Measurements from ENCODE around the gene ZIC1. TPM values are rescaled to one million over a fixed set of nuclear protein-coding genes. Genes with fewer than 3 reads are reported as not detected.

The ZIC1 gene
- total RNA-seq, 1 experiment from 2014 or later: not detected

- Histone ChIP-seq H4K20me1 (ENCODE audit: control insufficient read depth, insufficient read depth, insufficient read length) (no peaks in the 10 kb centered on the region), H2BK12ac (ENCODE audit: insufficient read length, low read depth, low read length) (no peak overlapping the region), H3K9ac (ENCODE audit: extremely low read depth, insufficient read length, low read length) (no peak overlapping the region), H3K4me1 (ENCODE audit: insufficient read depth, low read length) (no peaks in the 10 kb centered on the region), H3K23ac (ENCODE audit: insufficient read length, low read depth, low read length) (no peak overlapping the region), H3K18ac (ENCODE audit: insufficient read length, low read depth, low read length) (no peak overlapping the region), H2BK120ac (ENCODE audit: low read depth, low read length, poor library complexity, severe bottlenecking) (no peak overlapping the region), H3K14ac (ENCODE audit: insufficient read depth, low read length) (no peak overlapping the region), H2BK20ac (ENCODE audit: low read depth, low read length, poor library complexity, severe bottlenecking) (no peak overlapping the region), H3T11ph (ENCODE audit: low read length) (no peak overlapping the region), H3K9me3 (ENCODE audit: control insufficient read depth, low read depth, low read length) (no peaks in the 10 kb centered on the region), H3K79me2 (ENCODE audit: insufficient read depth, low read length) (no peaks in the 10 kb centered on the region), H2BK5ac (ENCODE audit: insufficient read length, low read length) (no peak overlapping the region), H4K8ac (replicated peaks; ENCODE audit: insufficient read length, low read depth, low read length) (no peak overlapping the region), H3K79me1 (ENCODE audit: insufficient read depth, low read depth, low read length, poor library complexity, severe bottlenecking) (no peaks in the 10 kb centered on the region), H3K4ac (ENCODE audit: low read depth, low read length) (no peak overlapping the region), H3K27me3 (ENCODE audit: insufficient read depth, low read length) (peaks cover 81% of the 10 kb centered on the region), H3K56ac (ENCODE audit: insufficient read length, low read depth, low read length) (no peak overlapping the region), H3K27ac (ENCODE audit: insufficient read length, low read depth, low read length) (no peak overlapping the region), H2AFZ (ENCODE audit: low read length) (no peak overlapping the region), H4K91ac (ENCODE audit: insufficient read length, low read depth, low read length) (no peak overlapping the region), H3K4me2 (ENCODE audit: insufficient read depth, insufficient read length, low read length) (peak overlapping the region; percentile 34), H4K5ac (ENCODE audit: insufficient read length, low read depth, low read length) (no peak overlapping the region), H2BK15ac (ENCODE audit: low read depth, low read length) (no peak overlapping the region), H3K23me2 (ENCODE audit: insufficient read length, low read depth, low read length, poor library complexity, severe bottlenecking) (no peaks in the 10 kb centered on the region), H2AK5ac (ENCODE audit: insufficient read length, low read length) (no peak overlapping the region)
- Mint-ChIP-seq H3K9me3 (peaks cover 0 to 2% of the 10 kb centered on the region in 2 experiments; a peak in 2 of 5 replicates), H3K36me3 (ENCODE audit: insufficient read depth in 1 of 3, low read depth in 3 of 3) (no peaks in the 10 kb centered on the region; a peak in 1 of 7 replicates), H3K4me3 (peak overlapping the region in 1 of 2 experiments; percentile 55; a peak in 3 of 5 replicates), H3K4me1 (peaks cover 24 to 57% of the 10 kb centered on the region in 2 experiments), H3K27me3 (ENCODE audit: low read depth) (peaks cover 98% of the 10 kb centered on the region), H3K27ac (no peak overlapping the region)
- no CpG with 5 or more reads among the region's 13 CpGs for WGBS (ENCODE audit: extremely low coverage, insufficient read length, low lambda C conversion rate)
- no peak for DNase-seq
- no peak for TF ChIP-seq CTCF (conservative IDR thresholded peaks at IDR 0.05)
Observed at GRCh38 chr3:147369231-147369630, 39.9 kb upstream of the ZIC1 start.
